ENCODE results near the gene OSBP2.

DNA sequence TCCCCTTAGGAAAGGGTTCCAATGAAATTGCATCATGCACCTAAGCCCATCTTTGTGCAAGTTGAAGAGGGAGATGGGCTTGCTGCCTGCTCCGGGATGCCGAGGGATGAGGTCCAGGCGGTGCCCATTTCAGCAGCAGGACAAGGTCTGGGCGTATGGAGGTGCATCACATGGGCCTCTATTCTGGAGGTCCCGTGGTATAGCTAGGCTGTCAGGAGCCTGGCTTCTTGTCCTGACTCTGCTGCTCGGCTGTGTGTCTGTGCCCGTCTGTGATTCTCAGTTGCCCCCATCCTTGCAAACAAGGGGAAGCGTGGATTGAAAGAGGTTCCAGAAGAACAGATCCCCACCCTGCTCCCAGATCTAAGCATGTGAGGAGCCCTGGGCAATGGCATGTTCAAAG lies 130.0 kb downstream of the OSBP2 start:
- TF ChIP-seq, protein P1, sequence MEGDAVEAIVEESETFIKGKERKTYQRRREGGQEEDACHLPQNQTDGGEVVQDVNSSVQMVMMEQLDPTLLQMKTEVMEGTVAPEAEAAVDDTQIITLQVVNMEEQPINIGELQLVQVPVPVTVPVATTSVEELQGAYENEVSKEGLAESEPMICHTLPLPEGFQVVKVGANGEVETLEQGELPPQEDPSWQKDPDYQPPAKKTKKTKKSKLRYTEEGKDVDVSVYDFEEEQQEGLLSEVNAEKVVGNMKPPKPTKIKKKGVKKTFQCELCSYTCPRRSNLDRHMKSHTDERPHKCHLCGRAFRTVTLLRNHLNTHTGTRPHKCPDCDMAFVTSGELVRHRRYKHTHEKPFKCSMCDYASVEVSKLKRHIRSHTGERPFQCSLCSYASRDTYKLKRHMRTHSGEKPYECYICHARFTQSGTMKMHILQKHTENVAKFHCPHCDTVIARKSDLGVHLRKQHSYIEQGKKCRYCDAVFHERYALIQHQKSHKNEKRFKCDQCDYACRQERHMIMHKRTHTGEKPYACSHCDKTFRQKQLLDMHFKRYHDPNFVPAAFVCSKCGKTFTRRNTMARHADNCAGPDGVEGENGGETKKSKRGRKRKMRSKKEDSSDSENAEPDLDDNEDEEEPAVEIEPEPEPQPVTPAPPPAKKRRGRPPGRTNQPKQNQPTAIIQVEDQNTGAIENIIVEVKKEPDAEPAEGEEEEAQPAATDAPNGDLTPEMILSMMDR (IDR thresholded peaks at IDR 0.05) = no peak
- no peak for TF ChIP-seq POLR2A (IDR thresholded peaks at IDR 0.05)
